AML-193 (cell line): Measurements from ENCODE around the gene SLC25A22.

Experiments
- DNase-seq, 2 experiments: peaks; one replicate each; lab custom pipeline; 2025; lab: John Stamatoyannopoulos, UW

SLC25A22 gene

GRCh38 chr11:833849-834311 lies 35.8 kb upstream of the SLC25A22 start:
- no peak for DNase-seq

GRCh38 chr11:833114-833791 lies 35.2 kb upstream of the SLC25A22 start:
- peak in 1 of 2 experiments; percentile 30 for DNase-seq

GRCh38 chr11:832529-833113 lies 34.5 kb upstream of the SLC25A22 start, which contains the start of gene CD151:
Gene CD151, plus strand, starts transcription at chr11:832952. Its CDS starts 3,118 bp downstream, at chr11:836070.
- DNase-seq, result peak; percentile 24 to 31

- no peak for DNase-seq
Measured at GRCh38 chr11:831961-832528, 34.0 kb upstream of the SLC25A22 start.

GRCh38 chr11:831118-831864 lies 33.2 kb upstream of the SLC25A22 start:
- DNase-seq, result no peak

- no peak for DNase-seq
Measured at GRCh38 chr11:830295-831117, 32.4 kb upstream of the SLC25A22 start.

- no peak for DNase-seq
Measured at GRCh38 chr11:829847-830294, 31.8 kb upstream of the SLC25A22 start.

- DNase-seq, result no peak
Measured at GRCh38 chr11:829176-829846, 31.2 kb upstream of the SLC25A22 start.

GRCh38 chr11:828506-829175 lies 30.6 kb upstream of the SLC25A22 start:
- no peak for DNase-seq

GRCh38 chr11:827897-828192 lies 29.8 kb upstream of the SLC25A22 start, which contains the start of gene CRACR2B:
Gene CRACR2B, plus strand, starts transcription at chr11:827919. Its CDS starts 689 bp downstream, at chr11:828608.
- DNase-seq, result no peak

- peak in 1 of 2 experiments; percentile 22 for DNase-seq
Measured at GRCh38 chr11:827146-827896, 29.2 kb upstream of the SLC25A22 start.

GRCh38 chr11:826836-827145 lies 28.7 kb upstream of the SLC25A22 start:
- no peak for DNase-seq

GRCh38 chr11:826227-826621 lies 28.1 kb upstream of the SLC25A22 start:
- no peak for DNase-seq

- DNase-seq, result no peak
Measured at GRCh38 chr11:825366-826226, 27.5 kb upstream of the SLC25A22 start.

GRCh38 chr11:824942-825341 lies 26.9 kb upstream of the SLC25A22 start:
- no peak for DNase-seq

- no peak for DNase-seq
Measured at GRCh38 chr11:824292-824880, 26.3 kb upstream of the SLC25A22 start.

- no peak for DNase-seq
Measured at GRCh38 chr11:823441-824291, 25.6 kb upstream of the SLC25A22 start.
